IMR-90 (cell line): Measurements from ENCODE around the gene WNT11. TPM values are rescaled to one million over a fixed set of nuclear protein-coding genes. Genes with fewer than 3 reads are reported as not detected.

Experiments
- ATAC-seq: fragments of 200-7000 bp; cut with Tn5 transposase; 2 replicates; pipeline ENCODE4 v1.9.1; 2020; ENCODE audit warnings: low read depth, mild to moderate bottlenecking, moderate library complexity
- BruUV-seq: library from RNA; stranded (reverse); fragments of 400-500 nt; replicated peaks from 2 replicates; lab custom pipeline; 2021; lab: Mats Ljungman, UMichigan
- CTCF ChIA-PET: fragments of 300-600 bp; formaldehyde crosslinking; extraction: SDS; loops from one replicate; lab custom pipeline; 2021; ENCODE audit warnings: antibody characterized with exemption; lab: Yijun Ruan, JAX
- POLR2A ChIA-PET: fragments of 300-600 bp; sonication (Branson Sonifier 250); formaldehyde crosslinking; loops from one replicate; lab custom pipeline; 2022; ENCODE audit warnings: antibody characterized with exemption; ENCODE audit not compliant: unreplicated experiment; lab: Charles Lee
- DNase-seq: peaks from one replicate; pipeline ENCODE4 v3.0.0; 2013
- H2AFZ ChIP-seq: replicated peaks from 2 replicates; pipeline ENCODE3; 2013; ENCODE audit warnings: low read length, mild to moderate bottlenecking; ENCODE audit not compliant: poor library complexity
- H2AK5ac ChIP-seq: 2 replicates; pipeline ENCODE4 v1.6.1; 2013; ENCODE audit warnings: low read depth, low read length, inconsistent platforms
- H2AK9ac ChIP-seq: replicated peaks from 2 replicates; pipeline ENCODE3; 2013; ENCODE audit warnings: mild to moderate bottlenecking, low read depth, low read length, moderate library complexity; ENCODE audit not compliant: poor library complexity
- H2BK120ac ChIP-seq: 2 replicates; pipeline ENCODE4 v1.6.1; 2013; ENCODE audit warnings: low read depth, low read length, inconsistent platforms
- H2BK15ac ChIP-seq: 3 replicates; pipeline ENCODE4 v1.6.1; 2013; ENCODE audit warnings: low read depth, low read length, inconsistent platforms
- H2BK20ac ChIP-seq: 2 replicates; pipeline ENCODE4 v1.6.1; 2013; ENCODE audit warnings: low read depth, mild to moderate bottlenecking, inconsistent platforms, low read length, moderate library complexity
- H2BK5ac ChIP-seq: 2 replicates; pipeline ENCODE4 v1.6.1; 2013; ENCODE audit warnings: mild to moderate bottlenecking, low read depth, low read length, inconsistent platforms; ENCODE audit not compliant: poor library complexity, severe bottlenecking
- H3K14ac ChIP-seq: replicated peaks from 2 replicates; pipeline ENCODE4 v1.6.1; 2013; ENCODE audit warnings: low read depth, low read length, inconsistent platforms
- H3K18ac ChIP-seq: 2 replicates; pipeline ENCODE4 v1.6.1; 2013; ENCODE audit warnings: low read depth, low read length, control low read depth
- H3K23ac ChIP-seq: 2 replicates; pipeline ENCODE4 v1.6.1; 2013; ENCODE audit warnings: low read depth, low read length, inconsistent platforms
- H3K27ac ChIP-seq: 2 replicates; pipeline ENCODE4 v1.5.1; 2013; ENCODE audit warnings: mild to moderate bottlenecking, control low read depth, low read length; ENCODE audit not compliant: insufficient read depth
- H3K27me3 ChIP-seq: 2 replicates; pipeline ENCODE4 v1.6.1; 2013; ENCODE audit warnings: low read length; ENCODE audit not compliant: control insufficient read depth, insufficient read depth
- H3K36me3 ChIP-seq: 2 replicates; pipeline ENCODE4 v1.6.1; 2013; ENCODE audit warnings: low read length, mixed read lengths; ENCODE audit not compliant: control insufficient read depth, insufficient read depth
- H3K4ac ChIP-seq: 2 replicates; pipeline ENCODE4 v1.6.1; 2013; ENCODE audit warnings: low read depth, low read length, inconsistent platforms
- H3K4me1 ChIP-seq: 2 replicates; pipeline ENCODE4 v1.6.1; 2013; ENCODE audit warnings: low read length, mixed read lengths; ENCODE audit not compliant: control insufficient read depth, insufficient read depth
- H3K4me2 ChIP-seq: 2 replicates; pipeline ENCODE4 v1.6.1; 2013; ENCODE audit warnings: low read depth, mild to moderate bottlenecking, control low read depth, low read length, moderate library complexity
- H3K4me3 ChIP-seq: 2 replicates; pipeline ENCODE4 v1.5.1; 2013; ENCODE audit warnings: low read depth, mild to moderate bottlenecking, control low read depth, low read length, moderate library complexity; ENCODE audit not compliant: insufficient read depth
- H3K56ac ChIP-seq: 2 replicates; pipeline ENCODE4 v1.6.1; 2013; ENCODE audit warnings: low read length, inconsistent platforms; ENCODE audit not compliant: insufficient read depth; ENCODE audit errors: extremely low read depth
- H3K79me1 ChIP-seq, 2 experiments: 2 replicates each; pipeline ENCODE4 v1.6.1; 2013; ENCODE audit warnings: low read length in 2 of 2, inconsistent platforms in 1 of 2, low read depth in 1 of 2
- H3K9ac ChIP-seq: 2 replicates; pipeline ENCODE4 v1.6.1; 2013; ENCODE audit warnings: low read depth, low read length, control low read depth
- H3K9me1 ChIP-seq: 2 replicates; pipeline ENCODE4 v1.6.1; 2013; ENCODE audit warnings: low read length, inconsistent platforms; ENCODE audit not compliant: insufficient read depth
- H3K9me3 ChIP-seq: 2 replicates; pipeline ENCODE4 v1.6.1; 2013; ENCODE audit warnings: low read length; ENCODE audit not compliant: control insufficient read depth, insufficient read depth
- H4K20me1 ChIP-seq: 2 replicates; pipeline ENCODE4 v1.6.1; 2013; ENCODE audit warnings: low read length, inconsistent platforms; ENCODE audit not compliant: insufficient read depth
- H4K5ac ChIP-seq: 2 replicates; pipeline ENCODE4 v1.6.1; 2013; ENCODE audit warnings: mild to moderate bottlenecking, low read depth, low read length, control low read depth
- H4K8ac ChIP-seq, 2 experiments: 2 replicates each; pipeline ENCODE4 v1.6.1; 2013; ENCODE audit warnings: low read depth in 2 of 2, low read length in 2 of 2, control low read depth in 1 of 2, inconsistent platforms in 1 of 2
- H4K91ac ChIP-seq: 2 replicates; pipeline ENCODE4 v1.6.1; 2013; ENCODE audit warnings: low read depth, low read length, inconsistent platforms; ENCODE audit not compliant: insufficient read depth
- BHLHE40 ChIP-seq: fragments of 150-350 bp; IDR thresholded peaks from 2 replicates; pipeline ENCODE4 v1.6.1; 2016; ENCODE audit warnings: mild to moderate bottlenecking, low read depth, low read length
- CEBPB ChIP-seq: IDR thresholded peaks from 2 replicates; pipeline ENCODE4 v1.6.1; 2012; ENCODE audit warnings: low read depth, low read length, improper control_type of control experiment
- FOS ChIP-seq: fragments of 150-350 bp; IDR thresholded peaks from 2 replicates; pipeline ENCODE4 v1.6.1; 2016; ENCODE audit warnings: low read depth, low read length
- MAZ ChIP-seq: IDR thresholded peaks from 2 replicates; pipeline ENCODE4 v1.6.1; 2012; ENCODE audit warnings: low read depth, mild to moderate bottlenecking, low read length, improper control_type of control experiment, moderate library complexity, borderline replicate concordance
- MXI1 ChIP-seq: IDR thresholded peaks from 2 replicates; pipeline ENCODE4 v1.6.1; 2012; ENCODE audit warnings: low read depth, mild to moderate bottlenecking, low read length, moderate library complexity, borderline replicate concordance
- NFE2L2 ChIP-seq: fragments of 150-350 bp; IDR thresholded peaks from 2 replicates; pipeline ENCODE4 v1.6.1; 2016; ENCODE audit warnings: low read depth, mild to moderate bottlenecking, low read length
- RCOR1 ChIP-seq: IDR thresholded peaks from 2 replicates; pipeline ENCODE4 v1.6.1; 2012; ENCODE audit warnings: mild to moderate bottlenecking, low read length, improper control_type of control experiment; ENCODE audit not compliant: insufficient replicate concordance
- RFX5 ChIP-seq: IDR thresholded peaks from 2 replicates; pipeline ENCODE4 v1.8.0; 2012; ENCODE audit warnings: low read depth, mild to moderate bottlenecking, low read length, moderate library complexity
- SMC3 ChIP-seq: fragments of 150-350 bp; IDR thresholded peaks from 2 replicates; pipeline ENCODE4 v1.6.1; 2016; ENCODE audit warnings: low read depth, mild to moderate bottlenecking, antibody characterized with exemption, low read length, moderate library complexity
- USF2 ChIP-seq: fragments of 150-350 bp; IDR thresholded peaks from 2 replicates; pipeline ENCODE4 v1.6.1; 2017; ENCODE audit warnings: mild to moderate bottlenecking, antibody characterized with exemption, low read length, low read depth
- WGBS, 2 experiments: methylation state at CpG; one replicate each; pipeline versions ENCODE4 v1.1.5 to v1.1.7; 2013; ENCODE audit warnings: missing lambda C conversion rate in 2 of 2; ENCODE audit not compliant: insufficient read length in 1 of 2; ENCODE audit errors: extremely low coverage in 2 of 2; 5-methylcytosine and 5-hydroxymethylcytosine counted together
- dilution Hi-C: fragments of 300-500 bp; cut with HindIII; formaldehyde crosslinking; loops from one replicate; pipeline ENCODE4 v1.14.3; 2018; ENCODE audit warnings: low sequenced_read_pairs; ENCODE audit not compliant: unreplicated experiment
- in situ Hi-C: fragments of 300-500 bp; cut with MboI; formaldehyde crosslinking; loops from 3 replicates; pipeline ENCODE4 v1.14.3; 2019; ENCODE audit warnings: low sequenced_read_pairs, inconsistent platforms, mixed read lengths
- intact Hi-C: fragments of 100-400 bp; cut with micrococcal nuclease; formaldehyde crosslinking; loops from 2 replicates; pipeline ENCODE4 v1.10.0; 2022
- polyA plus RNA-seq, 3 experiments: library from polyadenylated mRNA; depleted of rRNA; stranded (reverse); fragments of >200 nt; gene quantifications; 2 replicates each; pipeline ENCODE4 v1.2.3, GENCODE V29; 2012; ENCODE audit warnings: low replicate concordance in 1 of 3
- total RNA-seq: library from RNA; depleted of rRNA; stranded (reverse); fragments of >200 nt; gene quantifications from 2 replicates; pipeline ENCODE4 v1.2.3, GENCODE V29; 2012
- TF ChIP-seq, protein P1 (sequence below): conservative IDR thresholded peaks from 2 replicates; pipeline ENCODE4 v1.5.1; 2012; ENCODE audit warnings: mild to moderate bottlenecking, low read depth, low read length, improper control_type of control experiment

The WNT11 gene
- total and polyA plus RNA-seq, 2 of the 4 experiments (the other 2 are of a cell fraction): 0.10 TPM; not detected in 1

DNA sequence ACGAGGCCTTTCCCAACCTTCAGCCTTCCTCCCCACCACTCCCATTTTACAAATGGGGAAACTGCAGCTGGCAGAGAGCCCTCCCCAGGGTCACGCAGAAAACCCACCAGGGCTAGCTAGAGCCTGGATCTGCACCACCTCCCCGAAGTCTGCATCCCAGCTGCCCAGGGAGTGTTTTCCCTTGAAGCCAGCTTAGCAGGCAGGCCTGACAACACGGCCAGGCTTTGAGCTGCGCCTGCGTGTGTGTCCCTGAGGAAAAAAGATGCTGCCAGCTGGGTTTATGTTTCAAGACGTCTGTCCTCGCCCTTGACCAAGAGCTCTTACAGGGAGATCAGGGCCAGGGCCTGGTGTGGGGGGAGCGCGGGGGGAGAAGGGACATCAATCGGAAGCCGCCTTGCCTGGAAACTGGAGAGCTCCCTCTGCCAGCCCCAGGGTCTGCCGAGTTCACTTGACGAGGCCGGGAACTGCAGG lies 20.3 kb downstream of the WNT11 start:
- no peaks in the 10 kb centered on the region for H3K9me3 ChIP-seq
- H2BK15ac ChIP-seq: no peak overlapping the region
- no peak for DNase-seq
- no peaks in the 10 kb centered on the region for H3K9me1 ChIP-seq
- H2AFZ ChIP-seq: peak overlapping the region; percentile 61
- H3K79me1 ChIP-seq: no peaks in the 10 kb centered on the region
- H2BK20ac ChIP-seq: no peak overlapping the region
- POLR2A ChIA-PET: no interaction called here
- H4K5ac ChIP-seq: no peak overlapping the region
- no peak overlapping the region for H3K27ac ChIP-seq
- H2BK5ac ChIP-seq: no peak overlapping the region
- dilution Hi-C loops: no loop called here
- no peak overlapping the region for H2BK120ac ChIP-seq
- H3K4me1 ChIP-seq: peaks cover 8% of the 10 kb centered on the region
- no peak overlapping the region for H3K9ac ChIP-seq
- no TSS peak for BruUV-seq
- H3K4me2 ChIP-seq: no peak overlapping the region
- H3K4me3 ChIP-seq: no peak overlapping the region
- CTCF ChIA-PET: interaction anchor here (1.2 kb wide), 1 partner anchor 22 kb away, joined by 5 read pairs; no protein-coding TSS in a partner anchor
- no peak overlapping the region for H3K4ac ChIP-seq
- peak; percentile 49 for ATAC-seq
- 15% methylated on average over 4 of the region's 15 CpGs; no CpG with 5 or more reads in 1 of the 2 experiments for WGBS, 2 experiments
- H2AK9ac ChIP-seq: no peak overlapping the region
- H3K36me3 ChIP-seq: no peaks in the 10 kb centered on the region
- no peaks in the 10 kb centered on the region for H4K20me1 ChIP-seq
- H3K14ac ChIP-seq: no peak overlapping the region
- H2AK5ac ChIP-seq: no peak overlapping the region
- intact Hi-C loops: no loop called here
- no peak overlapping the region for H3K23ac ChIP-seq
- H4K91ac ChIP-seq: no peak overlapping the region
- H3K56ac ChIP-seq: no peak overlapping the region
- H3K18ac ChIP-seq: no peak overlapping the region
- H4K8ac ChIP-seq: no peak overlapping the region
- TF ChIP-seq USF2 (no peak), RFX5 (no peak), RCOR1 (no peak), CEBPB (no peak), NFE2L2 (no peak), SMC3 (no peak), MXI1 (no peak), FOS (no peak), BHLHE40 (no peak), MAZ (no peak)
- TF ChIP-seq, protein P1, sequence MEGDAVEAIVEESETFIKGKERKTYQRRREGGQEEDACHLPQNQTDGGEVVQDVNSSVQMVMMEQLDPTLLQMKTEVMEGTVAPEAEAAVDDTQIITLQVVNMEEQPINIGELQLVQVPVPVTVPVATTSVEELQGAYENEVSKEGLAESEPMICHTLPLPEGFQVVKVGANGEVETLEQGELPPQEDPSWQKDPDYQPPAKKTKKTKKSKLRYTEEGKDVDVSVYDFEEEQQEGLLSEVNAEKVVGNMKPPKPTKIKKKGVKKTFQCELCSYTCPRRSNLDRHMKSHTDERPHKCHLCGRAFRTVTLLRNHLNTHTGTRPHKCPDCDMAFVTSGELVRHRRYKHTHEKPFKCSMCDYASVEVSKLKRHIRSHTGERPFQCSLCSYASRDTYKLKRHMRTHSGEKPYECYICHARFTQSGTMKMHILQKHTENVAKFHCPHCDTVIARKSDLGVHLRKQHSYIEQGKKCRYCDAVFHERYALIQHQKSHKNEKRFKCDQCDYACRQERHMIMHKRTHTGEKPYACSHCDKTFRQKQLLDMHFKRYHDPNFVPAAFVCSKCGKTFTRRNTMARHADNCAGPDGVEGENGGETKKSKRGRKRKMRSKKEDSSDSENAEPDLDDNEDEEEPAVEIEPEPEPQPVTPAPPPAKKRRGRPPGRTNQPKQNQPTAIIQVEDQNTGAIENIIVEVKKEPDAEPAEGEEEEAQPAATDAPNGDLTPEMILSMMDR: no peak
- in situ Hi-C loops: no loop called here
- peaks cover 9% of the 10 kb centered on the region for H3K27me3 ChIP-seq
